Activated naive CD4-positive, alpha-beta T cell (primary cell): ENCODE measurements around the gene RDH13.
"Not testable (repeated sequence)": the region's sequence is repeated elsewhere in the genome, so short reads cannot be mapped to it uniquely, and the experiment has no call there.

Experiments used
- DNase-seq, 4 experiments: peaks; one replicate each; lab custom pipeline; 2025; lab: John Stamatoyannopoulos, UW

Gene RDH13

DNA sequence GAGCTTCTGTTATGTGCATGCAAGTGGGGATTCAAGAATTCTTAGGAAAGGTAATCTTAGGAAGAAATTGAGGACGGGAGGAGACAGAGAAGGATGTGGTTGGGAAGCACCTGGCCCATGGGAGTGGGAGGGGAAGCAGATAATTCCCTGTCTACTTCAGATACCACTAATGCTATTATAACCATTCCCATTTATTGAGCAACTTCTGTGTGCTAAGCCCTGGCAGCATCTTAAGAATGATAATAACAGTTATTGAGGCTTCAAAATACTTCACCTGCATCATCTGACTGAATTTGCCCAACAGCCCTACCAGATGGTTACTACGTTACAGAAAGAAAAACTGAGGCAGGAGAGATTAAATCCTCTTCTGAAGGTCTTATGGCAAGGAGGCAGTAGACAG, 14.2 kb upstream of the RDH13 start:
- DNase-seq: no peak

DNA sequence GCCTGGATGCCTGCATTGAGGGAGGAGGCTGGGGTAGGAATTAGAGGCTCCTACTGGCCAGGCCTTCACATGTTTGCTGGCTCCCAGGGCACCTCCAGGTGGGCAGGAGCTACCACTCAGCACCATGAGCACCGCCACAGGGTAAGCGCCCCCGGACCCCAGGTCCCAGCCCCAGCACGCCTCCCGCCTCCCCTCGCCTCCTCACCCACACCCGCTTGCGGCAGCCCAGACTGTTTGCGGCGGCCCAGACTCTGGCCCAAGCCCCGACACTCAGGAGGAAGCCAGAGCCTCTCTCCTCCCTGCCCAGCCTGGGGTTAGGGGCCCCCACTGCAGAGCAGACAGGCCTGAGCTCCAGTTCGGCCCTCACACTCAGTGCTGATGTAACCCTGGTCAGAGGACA, 13.4 kb upstream of the RDH13 start:
- no peak for DNase-seq

DNA sequence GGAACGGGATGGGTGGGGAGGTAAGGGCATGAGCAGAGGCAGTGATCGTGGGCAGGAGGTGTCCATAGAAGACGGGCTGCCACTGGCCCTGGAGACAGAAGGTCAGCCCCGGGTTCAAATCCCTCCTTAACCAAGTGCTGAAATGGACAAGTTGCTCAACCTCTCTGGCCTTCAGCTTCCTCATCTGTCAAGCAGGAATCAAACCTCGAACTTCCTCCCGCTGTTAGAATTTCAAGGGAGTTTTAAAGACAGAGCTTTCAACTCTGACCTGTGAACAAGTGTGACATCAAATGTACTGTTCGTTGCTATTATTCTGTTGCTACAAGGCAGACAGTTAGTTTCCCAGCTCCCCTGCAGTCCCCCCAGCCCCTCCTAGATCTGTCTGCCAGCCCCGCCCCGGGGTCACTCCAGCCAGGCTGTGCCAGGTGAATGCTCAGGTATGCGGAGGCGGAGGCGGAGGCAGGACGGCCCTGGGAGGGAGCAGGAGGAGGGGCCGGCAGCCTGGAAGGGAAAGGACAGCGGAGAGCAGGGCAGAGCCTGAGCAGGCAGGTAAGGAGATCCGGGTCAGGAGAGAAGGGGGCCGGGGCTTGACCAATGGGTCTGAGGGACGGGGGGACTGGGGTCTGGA, 12.5 kb upstream of the RDH13 start, which contains the start of gene EPS8L1:
Gene EPS8L1 (plus strand): TSS at position 499 of the 628 bp plus-strand sequence. CDS start 576 bp downstream, outside the sequence.
- no peak for DNase-seq

DNA sequence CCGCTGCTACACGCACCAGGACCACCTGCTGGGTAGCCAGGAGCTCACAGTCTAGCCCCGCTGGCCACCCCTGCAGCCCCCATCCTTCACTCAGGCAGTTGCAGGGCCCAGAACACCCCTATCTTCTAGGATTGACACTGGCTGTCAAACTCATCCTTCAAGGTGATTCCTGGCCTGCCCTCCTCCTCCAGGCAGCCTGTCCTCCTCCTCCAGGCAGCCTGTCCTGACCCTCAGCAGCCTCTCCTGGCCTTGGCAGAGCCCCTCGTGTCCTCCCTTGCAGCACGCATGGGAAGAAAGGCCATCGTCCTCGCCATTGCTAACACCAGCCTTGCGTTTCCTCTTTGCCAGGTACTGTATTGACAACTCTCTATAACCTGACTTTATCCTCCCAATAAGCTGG, 9.0 kb upstream of the RDH13 start:
- DNase-seq: no peak

DNA sequence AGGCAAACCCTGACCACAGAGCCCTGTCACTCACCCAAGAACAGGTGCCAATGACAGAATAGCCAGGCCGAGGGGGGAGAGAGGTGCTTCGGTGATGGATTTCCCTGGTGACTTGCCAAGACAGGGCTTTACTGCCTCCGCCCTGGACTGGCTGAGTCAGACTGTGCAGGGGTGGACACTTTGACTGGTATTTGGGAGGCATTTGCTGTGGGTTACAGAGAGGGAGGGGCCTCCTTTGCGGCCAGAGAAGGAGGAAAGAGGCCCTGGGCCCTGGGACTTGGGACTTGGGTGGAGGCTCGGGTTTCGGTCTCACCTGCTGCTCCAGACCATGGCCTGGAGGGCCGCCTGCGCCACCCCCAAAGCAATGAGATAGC, 8.2 kb upstream of the RDH13 start:
- no peak for DNase-seq

DNA sequence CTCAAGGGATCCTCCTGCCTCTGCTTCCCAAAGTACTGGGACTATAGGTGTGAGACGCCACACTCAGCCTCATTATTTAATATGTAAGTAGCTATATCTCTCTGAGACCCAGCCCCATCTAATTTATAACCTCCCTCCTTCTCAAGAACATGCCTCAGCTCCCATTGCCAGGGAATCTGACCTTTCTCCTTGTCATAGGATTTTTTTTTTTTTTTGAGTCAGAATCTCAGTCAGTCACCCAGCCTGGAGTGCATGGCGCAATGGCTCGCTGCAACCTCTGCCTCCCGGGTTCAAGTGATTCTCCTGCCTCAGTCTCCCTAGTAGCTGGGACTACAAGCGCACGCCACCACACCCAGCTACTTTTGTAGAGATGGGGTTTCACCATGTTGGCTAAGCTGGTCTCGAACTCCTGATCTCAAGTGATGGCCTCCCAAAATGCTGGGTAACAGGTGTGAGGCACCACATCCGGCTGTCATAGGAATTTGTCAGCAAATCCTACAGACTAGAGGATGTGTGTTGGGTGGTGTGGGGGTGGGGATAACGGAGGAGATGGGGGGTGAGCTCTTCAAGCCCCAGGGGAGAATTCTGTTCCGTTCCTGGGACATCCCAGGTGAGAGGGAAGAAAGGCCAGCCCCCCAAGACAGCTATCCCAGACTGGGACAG, 7.6 kb upstream of the RDH13 start:
- DNase-seq: no peak

DNA sequence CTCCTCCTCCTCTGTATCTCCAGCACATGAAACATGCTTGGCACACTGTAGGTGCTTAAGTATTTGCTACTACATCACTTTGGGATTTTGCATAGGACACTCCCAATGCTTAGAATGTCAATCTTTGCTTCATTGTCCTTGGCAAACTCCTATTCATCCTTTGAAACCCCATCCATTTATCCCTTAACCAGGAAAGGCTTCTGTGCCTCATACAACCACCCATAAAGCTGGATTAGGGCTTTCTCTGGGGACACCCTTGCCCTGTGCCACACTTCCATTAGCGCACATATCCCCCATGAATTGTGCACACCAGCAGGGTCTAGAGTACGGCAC, 6.9 kb upstream of the RDH13 start:
- DNase-seq: no peak

DNA sequence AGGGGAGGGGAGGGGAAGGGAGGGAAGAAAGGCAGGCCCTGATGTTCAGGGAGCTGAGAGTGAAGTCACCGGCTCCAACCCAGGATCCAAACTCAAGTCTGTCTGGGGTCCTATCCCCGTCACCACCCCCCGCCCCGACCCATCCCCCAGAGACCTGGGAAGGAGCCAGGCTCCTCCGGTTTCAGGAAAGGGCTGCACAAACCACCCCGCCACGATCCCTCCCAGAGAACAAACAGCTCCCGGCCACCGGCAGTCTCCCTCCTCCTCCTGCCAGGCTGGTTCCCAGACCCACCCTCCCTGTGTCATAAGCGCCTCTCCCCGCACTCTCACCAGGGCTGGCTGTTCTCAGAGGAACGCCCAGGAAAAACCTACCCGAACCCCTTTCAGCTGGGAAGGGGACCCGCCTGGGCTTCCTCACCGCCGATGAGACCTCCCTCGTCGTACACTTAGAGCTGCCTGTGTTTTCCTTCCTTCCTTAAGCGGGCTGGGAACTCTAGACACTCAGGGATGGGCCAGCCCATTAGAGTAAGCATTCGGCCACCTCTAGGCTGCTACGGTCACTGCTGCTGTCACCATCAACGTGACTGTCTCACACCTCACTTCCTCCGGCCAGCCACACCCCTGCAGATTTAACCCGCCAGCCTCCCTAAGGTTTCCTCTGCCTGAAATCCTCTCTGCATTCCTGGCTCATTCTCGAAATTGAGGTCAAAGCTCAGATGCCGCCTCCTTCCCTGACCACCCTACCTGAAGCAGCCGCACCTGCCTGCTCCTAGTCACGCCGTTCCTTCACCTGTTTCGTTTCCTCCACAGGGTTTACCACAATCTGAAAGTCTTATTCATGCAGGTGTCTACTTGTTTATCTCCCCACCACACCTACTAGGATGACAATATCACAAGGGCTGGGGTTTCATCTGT, 6.3 kb upstream of the RDH13 start:
- DNase-seq: no peak

DNA sequence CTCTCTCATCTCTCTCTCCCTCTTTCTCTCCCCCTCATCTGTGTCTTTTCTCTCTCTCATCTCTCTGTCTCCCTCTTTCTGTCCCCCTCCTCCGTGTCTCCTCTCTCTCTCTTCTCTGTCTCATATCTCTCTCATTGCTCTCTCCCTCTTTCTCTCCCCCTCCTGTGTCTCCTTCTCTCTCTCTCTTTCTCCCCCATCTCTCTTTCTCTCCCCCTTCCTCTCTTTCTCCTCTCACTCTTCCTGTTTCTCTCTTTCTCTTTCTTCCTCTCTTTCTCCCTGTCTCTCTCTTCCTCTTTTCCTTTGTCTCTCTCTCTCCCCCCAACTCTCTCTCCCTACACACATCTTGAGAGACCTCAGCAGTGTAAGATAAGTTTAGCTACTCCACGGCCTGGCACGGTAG, 4.9 kb upstream of the RDH13 start:
- no peak for DNase-seq

DNA sequence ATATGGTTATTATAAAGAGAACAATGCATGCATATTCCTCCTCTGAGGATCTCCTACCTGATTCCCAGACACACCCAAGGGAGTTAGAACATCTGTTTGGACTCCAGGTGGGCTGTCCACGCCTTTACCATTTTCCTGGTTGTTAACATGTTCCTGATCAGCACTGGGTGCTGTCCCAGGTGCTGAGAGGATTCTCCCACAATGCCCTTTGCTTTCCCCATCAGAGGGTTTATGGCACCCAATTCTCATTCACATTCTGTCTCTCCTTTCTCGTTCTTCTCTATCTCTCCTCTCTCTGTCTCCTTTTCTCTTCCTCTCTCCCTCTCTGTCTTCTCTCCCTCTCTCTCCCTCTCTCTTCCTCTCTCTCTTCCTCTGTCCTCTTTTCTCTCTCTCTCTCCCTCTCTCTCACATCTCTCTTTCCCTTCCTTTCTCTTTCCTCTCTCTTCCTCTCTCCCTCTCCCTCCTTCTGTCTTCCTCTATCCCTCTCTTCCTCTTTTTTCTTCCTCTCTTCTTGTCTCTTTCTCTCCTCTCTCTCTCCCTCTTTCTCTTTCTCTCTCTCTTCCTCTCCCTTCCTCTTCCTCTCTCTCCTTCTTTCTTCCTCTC, 3.3 kb upstream of the RDH13 start:
- DNase-seq: no peak

DNA sequence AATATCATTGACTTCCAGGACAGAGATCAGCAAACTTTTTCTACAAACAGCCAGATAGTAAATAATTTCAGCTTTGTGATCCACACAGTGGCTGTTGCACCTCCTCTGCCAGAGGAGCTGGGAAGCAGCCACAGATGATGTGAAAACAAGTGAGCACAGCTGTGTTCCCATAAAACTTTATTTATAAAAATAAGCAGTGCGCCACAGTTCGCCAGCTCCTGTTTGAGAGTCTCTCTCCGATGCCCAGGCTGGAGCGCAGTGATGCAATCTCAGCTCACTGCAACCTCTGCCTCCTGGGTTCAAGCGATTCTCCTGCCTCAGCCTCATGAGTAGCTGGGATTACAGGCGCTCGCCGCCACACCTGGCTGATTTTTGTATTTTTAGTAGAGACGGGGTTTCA, 2.6 kb upstream of the RDH13 start:
- not testable (repeated sequence) for DNase-seq

DNA sequence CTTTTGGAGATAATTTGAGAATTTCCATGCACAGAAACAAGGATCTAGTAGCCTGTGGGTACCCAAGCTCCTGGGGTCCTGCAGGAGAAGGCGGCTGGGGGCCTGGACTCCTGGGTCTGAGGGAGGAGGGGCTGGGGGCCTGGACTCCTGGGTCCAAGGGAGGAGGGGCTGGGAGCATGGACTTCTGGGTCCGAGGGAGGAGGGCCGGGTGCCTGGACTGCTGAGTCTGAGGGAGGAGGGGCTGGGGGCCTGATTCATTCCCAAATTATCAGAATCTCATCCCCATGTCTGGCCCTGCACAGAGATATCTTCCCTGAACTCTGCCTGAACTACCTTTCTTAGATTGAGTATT, 520 bp upstream of the RDH13 start:
- no peak for DNase-seq

DNA sequence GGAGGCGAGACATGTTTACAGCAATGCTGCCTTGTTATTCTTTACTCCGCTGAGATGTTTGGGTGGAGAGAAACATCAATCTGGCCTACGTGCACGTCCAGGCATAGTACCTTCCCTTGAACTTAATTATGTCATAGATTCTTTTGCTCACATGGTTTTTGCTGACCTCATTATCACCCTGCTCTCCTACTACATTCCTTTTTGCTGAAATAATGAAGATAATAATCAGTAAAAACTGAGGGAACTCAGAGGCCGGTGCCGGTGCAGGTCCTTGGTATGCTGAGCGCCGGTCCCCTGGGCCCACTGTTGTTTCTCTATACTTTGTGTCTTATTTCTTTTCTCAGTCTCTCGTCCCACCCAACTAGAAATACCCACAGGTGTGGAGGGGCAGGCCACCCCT, 2.7 kb downstream of the RDH13 start:
- DNase-seq: not testable (repeated sequence)

DNA sequence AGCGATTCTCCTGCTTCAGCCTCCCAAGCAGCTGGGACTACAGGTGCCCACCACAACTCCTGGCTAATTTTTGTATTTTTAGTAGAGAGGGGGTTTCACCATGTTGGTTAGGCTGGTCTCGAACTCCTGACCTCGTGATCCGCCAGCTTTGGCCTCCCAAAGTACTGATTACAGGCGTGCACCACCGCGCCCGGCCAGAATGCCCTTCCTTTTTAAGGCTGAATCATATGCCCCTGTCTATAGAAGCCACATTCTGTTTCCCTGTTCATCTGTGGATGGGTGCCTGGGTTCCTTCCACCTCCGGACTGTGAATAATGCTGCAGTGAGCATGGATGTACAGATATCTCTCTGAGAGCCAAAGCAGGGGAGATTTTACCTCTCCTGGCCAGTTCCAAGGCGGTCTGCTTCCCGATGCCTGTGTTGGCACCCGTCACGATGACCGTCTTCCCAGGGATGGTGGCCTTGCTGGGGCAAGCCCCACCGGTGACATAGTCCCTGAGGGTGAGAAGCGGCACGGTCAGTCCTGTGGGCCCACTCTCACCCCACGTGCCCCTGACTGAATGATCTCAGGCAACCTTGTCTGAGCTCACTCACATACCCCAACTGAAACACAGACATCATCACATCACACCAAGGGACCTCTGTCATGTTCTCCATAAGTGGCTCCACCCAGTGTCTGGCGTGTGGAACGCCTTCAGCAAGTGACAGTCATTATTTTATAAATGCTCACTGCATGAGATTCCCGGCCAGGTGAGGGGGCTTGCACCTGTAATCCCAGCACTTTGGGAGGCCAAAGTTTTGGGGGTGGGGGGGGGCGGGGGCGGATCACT, 4.0 kb downstream of the RDH13 start:
- DNase-seq: no peak

DNA sequence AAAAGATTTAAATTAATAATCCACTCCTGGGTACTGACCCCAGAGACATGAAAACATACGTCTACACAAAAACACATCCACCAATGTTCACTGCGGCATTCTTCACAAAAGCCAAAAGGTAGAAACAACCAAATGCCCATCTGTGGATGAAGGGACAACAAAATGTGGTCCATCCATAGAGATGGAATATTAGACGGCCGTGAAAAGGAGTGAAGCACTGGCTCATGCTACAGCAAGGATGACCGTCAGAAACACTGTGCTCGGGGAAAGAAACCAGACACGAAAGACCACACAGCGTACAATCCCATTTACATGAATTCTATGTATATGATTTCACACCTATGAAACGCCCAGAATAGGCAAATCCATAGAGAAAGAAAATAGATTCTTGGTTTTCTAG, 6.1 kb downstream of the RDH13 start:
- no peak for DNase-seq

DNA sequence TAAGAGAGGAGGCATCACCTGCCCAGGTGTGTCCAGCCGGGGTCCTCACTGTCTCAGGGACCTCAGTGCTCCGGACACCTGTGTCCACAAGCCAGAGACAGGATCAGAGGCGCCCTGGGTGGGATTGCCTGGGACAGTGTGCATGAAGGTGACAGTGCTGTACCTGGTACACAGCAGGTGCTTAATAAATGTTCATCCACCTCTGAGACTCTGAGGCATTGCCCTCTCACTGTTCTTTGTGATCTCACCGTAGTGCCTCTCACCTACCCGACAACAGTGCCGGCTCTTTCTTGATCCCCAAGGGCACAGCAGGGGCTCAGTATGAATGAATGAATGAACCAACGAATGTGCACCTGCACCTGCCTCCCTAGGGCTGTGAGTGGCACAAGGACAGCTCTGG, 9.2 kb downstream of the RDH13 start:
- DNase-seq: no peak

DNA sequence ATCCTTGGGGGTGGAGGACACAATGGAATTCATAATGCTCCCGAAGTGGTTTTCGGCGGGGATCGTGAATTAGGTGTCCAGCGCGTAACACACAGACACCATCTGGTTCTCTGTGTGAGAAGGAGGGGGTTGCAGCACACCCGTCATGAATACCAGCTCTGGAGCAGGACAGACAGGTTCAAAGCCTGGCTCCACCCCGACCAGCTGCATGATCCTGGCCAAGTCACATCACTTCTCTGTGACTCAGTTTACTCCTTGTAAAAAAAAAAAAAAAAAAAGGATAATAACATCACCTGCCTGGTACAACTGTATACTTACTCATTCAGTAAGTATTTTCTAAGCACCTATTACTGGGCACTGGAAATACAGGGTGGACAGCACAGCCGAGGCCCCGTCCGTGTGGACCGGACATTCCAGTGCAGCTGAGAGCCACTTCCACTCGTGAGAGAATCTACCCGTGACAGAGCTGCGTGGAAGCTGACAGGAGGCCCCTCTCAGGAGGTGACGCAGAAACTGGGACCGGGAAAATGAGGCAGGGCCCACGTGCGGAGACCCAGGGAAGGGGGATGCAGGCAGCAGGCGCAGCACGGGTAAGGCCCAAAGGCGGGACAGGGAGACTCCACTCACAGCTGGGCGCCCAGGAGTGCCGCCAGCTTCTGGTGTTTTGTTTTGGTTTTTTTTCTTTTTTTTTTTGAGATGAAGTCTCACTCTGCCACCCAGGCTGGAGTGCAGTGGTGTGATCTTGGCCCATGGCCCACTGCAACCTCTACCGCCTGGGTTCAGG, 12.0 kb downstream of the RDH13 start:
- DNase-seq: no peak

DNA sequence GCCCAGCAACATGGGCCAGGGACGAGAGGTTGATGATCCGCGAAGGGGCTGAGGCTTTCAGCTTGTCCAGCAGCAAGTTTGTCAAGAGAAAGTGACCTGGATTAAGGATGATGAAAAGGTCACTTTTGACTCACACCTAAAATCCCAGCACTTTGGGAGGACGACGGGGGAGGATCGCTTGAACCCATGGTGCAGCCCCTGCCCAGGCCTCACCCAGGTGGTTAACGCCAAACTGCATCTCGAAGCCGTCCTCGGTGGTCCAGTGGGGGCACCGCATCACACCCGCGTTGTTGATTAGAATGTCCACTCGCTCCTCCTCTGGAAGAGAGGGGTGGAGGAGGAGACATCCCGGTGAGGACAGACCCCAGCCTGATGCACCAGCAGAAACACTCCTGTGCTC, 14.5 kb downstream of the RDH13 start:
- DNase-seq: no peak

DNA sequence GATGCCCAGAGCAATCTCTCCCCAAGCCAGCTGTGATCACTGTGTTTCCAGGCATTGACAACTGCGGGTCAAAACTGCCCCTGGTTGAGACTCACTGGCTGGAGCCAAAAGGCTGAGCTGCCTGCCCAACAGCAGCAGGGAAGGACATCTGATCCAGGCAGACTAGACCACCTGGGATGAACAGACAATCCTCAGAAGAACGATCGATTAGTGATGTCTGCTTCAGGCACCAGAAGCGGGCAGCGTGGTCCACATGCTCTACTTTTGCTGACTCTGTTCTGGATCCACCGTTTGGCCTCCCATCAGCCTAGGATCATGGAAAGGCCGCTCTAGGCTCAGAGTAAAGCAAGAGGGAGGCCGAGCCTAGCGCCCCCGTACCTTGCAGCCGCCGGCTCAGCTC, 15.0 kb downstream of the RDH13 start:
- DNase-seq: no peak

DNA sequence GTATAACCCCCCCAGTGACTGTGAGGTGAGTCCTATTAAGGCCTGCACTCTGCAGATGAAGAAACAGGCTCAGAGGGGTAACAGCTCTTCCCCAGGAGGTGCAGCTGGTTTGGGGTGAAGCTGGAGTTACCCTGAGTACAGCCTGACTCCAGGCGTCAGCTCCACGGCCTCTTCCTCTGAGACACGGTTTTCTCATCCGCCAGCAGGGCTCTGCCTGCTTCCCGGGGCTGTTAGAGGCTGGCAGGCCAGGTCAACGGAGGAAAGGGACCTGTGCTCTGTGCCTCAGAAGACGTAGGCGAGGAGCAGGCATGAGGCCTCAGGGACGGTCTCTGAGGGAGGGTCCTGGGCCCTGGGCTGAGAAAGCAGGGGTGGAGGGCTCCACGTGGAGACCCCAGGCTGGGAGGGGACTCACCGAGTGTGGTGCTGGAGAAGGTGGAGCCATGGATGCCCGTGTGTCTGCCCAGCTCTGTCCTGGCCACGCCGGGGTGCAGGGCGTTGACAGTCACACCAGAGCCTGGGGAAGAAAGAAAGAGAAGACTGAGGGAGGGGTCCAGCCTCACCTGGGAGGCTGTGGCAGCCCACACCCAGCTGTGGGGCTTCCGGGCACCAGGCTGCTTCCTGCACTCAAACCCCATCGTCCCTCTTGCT, 15.8 kb downstream of the RDH13 start:
- no peak for DNase-seq
